GM21737 (cell line): ENCODE data around the gene PRR14.
"Not testable (repeated sequence)": the region's sequence is repeated elsewhere in the genome, so short reads cannot be mapped to it uniquely, and the experiment has no call there.

Source experiments
- ATAC-seq: cut with Tn5 transposase; IDR thresholded peaks from one replicate; pipeline ENCODE4 v1.9.1; 2021; ENCODE audit warnings: mild to moderate bottlenecking, moderate library complexity; ENCODE audit not compliant: unreplicated experiment

The PRR14 gene

DNA sequence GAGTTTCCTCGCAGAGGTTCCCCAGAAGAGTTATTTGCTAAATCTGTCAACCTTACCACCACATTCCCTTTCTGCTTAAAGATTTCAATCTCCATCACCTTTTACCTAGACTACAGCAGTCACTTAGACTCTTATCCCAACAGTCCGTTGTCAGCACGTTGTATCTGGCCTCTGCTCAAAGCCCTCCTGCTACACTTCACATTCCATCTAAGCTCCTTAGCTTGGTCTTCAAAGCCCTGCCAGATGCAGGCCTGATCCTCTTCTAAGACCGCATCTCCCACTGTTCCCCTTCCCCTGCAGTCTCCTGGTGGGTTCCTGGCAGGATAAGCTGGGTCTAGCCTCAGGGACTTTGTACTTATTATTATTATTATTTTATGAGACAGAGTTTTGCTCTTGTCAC, 37.9 kb downstream of the PRR14 start:
- no peak for ATAC-seq

DNA sequence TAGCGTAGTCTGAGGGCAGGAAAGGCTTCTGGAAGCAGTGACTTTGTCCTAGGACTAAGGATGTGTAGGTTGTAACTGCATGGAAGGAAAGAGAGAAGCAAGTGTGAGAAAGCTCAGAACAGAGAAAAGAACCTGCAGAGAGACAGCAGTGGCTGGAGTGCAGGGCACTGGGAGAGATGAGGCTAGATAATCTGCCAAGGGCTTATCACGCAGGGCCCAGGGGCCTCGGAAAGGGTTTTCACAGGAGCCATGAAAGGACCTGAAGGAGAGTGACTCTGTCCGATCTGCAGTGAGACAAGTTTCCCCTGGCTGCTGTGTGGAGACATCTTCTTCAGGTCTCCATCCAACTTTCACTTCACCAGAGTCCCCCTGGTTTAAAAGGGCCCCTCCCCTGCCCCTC, 41.1 kb downstream of the PRR14 start:
- no peak for ATAC-seq

DNA sequence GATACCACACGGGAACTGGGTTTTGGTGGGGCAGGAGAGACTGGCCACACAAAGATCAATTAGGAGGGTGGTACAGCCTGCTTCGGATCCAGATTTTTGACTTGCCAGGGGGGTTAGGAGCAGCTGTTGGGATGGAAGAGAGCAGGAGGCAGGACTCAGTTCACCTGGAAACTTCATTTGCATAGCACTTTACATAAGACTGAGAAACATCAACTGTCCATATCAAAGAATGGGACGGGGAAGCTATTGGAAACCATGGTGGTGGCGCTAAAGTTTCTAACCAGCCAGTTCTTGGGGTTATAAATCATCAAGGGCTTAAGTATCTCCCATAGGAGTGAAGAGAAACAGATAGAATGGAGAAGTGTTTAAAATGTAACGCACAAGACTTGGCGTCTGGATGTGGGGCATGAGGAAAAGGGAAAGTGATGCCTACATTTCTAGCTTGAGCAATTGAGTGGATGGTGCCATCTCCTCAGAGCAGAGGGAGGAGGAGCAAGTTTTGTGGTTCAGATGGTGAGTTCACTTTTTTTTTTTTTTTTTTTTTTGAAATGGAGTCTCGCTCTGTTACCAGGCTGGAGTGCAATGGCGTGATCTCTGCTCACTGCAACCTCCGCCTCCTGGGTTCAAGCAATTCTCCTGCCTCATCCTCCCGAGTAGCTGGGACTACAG, 41.8 kb downstream of the PRR14 start:
- no peak for ATAC-seq

DNA sequence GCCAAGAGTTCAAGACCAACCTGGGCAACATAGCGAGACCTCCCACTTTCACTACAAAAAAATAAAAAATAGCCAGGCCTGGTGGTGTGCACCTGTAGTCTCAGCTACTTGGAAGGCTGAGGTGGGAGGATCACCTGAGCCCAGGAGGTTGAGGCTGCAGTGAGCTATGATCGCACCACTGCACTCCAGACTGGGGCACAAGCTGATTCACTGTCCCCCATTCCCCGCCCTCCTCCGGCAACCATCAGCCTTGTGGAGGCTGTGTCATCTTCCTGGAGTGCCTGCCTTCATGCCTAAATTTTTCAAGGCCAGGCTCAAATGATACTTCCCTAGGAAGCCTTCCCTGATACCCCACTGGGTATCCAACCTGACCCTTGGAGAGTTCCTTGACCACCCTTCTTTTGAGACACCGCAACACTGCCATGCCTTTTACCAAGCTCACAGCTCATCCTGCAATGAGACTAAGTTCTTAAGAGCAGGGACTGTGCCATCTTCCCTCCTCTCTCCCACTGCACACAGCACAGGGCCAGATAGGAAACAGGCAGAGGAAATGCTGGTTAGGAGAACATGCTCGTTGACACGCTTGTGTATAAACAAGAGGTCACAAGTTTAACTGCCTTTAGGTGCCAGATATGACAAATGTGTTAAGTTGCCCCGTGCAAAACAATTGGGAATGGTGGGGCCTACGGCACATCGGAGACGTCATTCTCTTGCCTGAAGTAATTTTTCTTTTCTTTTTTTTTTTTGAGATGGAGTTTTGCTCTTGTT, 44.4 kb downstream of the PRR14 start:
- ATAC-seq: no peak

DNA sequence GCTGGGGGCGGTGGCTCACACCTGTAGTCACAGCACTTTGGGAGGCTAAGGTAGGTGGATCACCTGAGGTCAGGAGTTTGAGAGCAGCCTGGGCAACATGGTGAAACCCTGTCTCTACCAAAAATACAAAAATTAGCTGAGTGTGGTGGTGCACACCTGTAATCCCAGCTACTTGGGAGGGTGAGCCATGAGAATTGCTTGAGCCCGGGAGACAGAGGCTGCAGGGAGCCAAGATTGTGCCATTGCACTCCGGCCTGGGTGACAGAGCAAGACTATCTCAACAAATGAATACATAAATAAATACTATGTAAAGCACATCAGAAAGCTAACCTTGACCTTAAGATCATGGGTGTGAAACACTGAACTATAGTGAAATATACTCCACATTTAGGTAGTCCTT, 45.9 kb downstream of the PRR14 start:
- not testable (repeated sequence) for ATAC-seq

DNA sequence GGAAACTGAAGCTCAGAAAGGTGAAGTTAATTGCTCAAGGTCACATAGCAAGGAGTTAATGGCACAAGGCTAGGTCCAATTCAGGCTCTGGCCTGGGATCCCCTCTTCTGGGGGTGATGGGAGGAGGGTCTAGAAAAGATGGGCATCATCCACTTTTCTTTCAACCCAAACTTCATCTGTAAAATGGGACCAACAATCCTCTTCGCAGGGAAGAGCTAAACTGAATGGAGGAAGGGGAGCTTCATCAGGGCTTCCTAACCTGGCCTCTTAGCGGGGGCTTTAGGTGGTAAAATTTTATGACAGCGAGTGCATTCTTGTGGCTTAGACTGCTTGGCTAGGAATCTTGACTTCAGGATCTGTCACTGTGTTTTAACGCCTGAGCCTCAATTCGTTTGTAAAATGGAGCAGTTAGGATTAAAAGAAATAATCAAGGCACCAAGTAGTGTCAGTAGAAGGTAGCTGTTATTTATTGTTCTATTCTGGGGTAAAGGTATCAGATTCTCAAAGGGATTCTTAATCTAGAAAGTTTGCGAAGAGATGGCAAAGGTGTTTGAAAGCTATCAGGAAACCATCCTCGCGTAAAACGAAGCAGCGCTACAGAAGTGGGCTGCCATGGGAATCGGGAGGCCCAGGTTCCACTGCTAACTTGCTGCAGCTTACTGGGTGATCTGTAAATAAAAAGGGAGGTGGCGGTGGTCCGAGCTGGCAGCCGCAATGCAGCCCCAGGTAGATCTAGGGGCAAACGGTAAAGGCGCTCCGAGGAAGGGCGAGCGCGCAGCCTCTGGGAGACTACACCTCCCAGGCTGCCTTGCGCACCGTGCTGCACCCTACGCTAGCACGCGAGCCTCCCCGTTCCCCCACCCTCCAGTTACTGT, 46.7 kb downstream of the PRR14 start:
- ATAC-seq: no peak

DNA sequence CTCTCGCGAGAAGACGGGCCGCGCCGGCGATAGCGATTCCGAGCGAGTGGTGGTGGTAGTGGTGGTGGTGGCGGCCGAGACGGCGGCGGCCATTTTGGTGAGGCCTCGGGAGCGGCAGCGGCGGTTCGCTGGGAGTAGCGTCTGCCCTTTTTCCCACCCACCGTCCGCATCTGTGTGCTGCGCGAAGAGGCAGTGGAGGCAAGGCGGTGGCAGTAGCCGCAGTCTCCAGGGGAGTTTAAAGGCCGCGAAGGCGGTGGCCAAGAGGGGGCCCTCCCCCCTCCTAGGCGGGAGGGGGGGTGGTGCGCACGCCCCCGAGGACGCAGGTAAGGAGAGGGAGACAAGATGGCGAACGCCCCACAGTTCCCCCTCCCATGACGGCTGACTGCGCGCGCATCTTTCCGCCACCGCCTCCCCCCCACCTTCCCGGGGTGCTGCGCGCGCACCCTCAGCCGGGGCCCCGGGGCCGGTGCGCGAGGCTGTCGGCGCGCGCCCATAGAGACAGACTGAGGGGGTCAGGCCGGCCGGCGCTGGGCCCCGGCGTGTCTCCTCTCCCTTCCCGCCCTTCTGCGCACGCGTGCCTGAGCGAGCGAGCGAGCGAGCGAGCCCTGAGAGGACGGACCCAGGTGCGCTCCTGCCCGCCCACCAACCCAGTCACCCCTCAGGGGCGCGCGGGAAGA, 47.5 kb downstream of the PRR14 start:
- ATAC-seq: peak; percentile 79

DNA sequence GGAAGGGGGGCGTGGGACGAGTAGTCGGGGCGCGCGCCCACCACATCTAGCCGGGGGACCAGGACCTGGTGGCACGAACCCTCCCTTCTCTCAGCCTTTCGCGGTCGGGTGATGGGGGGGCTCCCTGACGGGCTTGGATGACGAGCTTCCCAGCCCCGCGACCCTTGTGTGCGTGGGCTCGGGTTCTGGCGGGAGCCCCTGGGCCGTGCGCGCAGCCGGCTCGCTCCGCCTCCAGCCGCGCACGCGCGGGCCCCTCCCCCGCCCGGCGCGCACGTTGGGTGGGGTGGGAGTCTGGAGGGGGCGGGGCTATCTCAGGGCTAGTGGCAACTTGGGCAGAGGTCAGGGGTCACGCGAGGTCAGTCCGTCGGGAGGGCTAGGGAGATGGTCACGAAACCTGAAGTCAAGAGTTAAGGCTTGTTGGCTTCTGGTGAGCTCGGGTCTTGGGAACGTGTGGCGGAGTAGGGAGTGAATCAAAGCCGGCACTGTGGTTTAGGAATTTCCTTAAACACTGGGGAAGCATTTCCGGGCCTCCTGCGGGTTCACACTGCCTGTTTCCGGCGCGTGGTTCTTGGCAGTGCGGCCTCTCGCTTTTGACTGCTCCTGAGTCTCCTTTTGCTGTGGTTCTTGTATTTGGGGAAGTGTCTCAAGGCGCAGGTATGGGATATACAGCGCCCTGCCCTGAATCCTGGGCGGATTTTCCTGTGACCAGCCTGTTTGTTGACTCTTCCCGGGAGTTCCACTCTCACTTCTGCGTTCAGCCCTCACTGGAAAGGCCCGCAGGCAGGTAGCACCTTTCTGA, 48.3 kb downstream of the PRR14 start, which contains the start of gene SRCAP:
TSS of gene SRCAP (plus strand) at position 356 of the 799 bp plus-strand sequence. CDS start 1,654 bp downstream, outside the sequence.
- ATAC-seq: peak; percentile 34

DNA sequence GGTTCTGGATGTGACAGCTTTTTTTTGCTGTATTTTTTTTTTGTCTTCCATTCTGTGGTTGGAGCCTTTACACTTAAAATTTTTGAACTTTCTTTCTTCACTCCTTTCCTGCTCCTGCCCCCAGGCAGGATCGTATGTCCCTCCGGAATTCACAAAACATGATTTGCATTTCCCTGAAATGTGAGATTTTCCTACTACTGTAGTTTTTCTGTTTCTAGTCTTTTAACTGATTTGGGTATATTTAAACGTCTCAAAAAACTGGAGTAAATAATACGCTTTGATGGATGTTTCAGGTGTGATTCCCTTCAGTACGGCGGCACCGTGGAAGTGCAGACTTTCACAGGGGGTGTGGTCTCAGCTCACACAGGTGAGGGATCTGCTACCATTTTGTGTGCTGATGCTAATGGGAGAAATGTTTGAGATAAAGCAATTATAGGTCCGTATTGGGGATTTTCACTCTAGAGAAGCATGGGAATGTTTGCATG, 48.9 kb downstream of the PRR14 start:
- no peak for ATAC-seq

DNA sequence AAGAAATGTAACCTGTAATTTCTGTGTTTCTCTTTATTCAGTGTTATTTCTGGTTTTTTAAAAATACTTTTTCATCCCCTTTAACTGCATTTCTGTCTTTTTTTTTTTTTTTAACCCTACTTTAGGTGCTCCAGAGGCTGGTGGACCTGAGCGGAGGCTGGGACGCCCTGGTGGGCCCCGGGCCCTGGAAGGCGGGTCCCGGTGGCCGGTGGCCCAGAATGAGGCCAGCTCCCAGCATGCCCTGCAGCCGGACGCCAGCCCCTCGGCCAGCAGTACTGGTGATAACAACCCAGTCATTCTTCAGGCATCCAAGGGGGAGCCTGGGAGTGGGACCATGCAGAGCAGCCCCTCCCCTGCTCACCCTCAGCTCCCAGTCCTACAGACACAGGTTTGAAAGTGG, 49.7 kb downstream of the PRR14 start:
- ATAC-seq: no peak

DNA sequence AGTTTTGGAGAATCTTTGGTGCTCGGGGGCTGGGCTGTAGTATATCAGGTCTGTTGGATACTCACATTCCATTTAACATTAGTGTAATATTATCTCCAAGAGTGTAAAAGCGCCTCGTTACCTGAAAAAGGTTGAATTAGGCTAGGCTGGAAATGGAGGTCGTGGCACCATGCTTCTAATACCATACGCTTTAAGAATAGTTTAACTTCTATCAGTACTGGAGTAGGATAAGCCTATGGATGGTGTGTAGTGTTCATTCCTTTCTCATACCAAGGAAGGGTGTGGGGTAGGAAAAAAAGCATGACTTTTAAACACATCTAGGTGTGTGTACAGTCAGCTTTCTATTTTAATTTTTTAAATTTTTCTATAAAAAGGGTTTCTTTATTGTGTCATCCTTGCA, 50.2 kb downstream of the PRR14 start:
- ATAC-seq: no peak

DNA sequence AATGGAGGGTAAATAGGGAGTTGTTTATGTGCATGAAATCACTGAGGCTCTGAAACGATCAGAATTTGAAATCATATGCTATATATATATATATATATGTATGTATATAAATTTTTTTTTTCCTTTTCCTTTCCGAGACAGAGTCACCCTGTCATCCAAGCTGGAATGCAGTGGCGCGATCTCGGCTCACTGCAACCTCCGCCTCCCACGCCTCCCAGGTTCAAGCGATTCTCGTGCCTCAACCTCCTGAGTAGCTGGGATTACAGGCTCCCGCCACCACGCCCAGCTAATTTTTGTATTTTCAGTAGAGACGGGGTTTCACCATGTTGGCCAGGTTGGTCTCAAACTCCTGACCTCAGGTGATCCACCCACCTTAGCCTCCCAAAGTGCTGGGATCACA, 52.3 kb downstream of the PRR14 start:
- ATAC-seq: not testable (repeated sequence)

DNA sequence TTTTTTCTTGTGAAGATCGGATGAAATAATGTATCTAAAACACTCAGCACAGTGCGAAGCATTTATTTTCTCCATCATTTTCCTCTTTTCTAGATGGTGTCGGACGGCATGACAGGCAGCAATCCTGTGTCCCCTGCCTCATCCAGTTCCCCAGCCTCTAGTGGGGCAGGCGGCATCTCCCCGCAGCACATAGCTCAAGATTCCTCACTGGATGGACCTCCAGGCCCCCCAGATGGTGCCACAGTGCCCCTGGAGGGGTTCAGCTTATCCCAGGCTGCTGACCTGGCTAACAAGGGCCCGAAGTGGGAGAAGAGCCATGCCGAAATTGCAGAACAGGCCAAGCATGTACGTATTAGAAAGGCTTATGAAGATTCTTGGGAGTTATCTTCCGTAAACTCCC, 53.2 kb downstream of the PRR14 start:
- no peak for ATAC-seq
